B cell (primary cell): ENCODE results near the gene MICU2.

Experiments
- EZH2 ChIP-seq: IDR thresholded peaks from 2 replicates; pipeline ENCODE4 v1.6.1; 2012; ENCODE audit warnings: borderline replicate concordance, low read depth, mild to moderate bottlenecking, moderate library complexity, low read length; ENCODE audit not compliant: insufficient read depth, poor library complexity, severe bottlenecking
- TF ChIP-seq, protein P1 (sequence below): fragments of 200-600 bp; IDR thresholded peaks from one replicate; pipeline ENCODE4 v1.8.0; 2022; ENCODE audit warnings: antibody characterized with exemption, mild to moderate bottlenecking

DNA sequence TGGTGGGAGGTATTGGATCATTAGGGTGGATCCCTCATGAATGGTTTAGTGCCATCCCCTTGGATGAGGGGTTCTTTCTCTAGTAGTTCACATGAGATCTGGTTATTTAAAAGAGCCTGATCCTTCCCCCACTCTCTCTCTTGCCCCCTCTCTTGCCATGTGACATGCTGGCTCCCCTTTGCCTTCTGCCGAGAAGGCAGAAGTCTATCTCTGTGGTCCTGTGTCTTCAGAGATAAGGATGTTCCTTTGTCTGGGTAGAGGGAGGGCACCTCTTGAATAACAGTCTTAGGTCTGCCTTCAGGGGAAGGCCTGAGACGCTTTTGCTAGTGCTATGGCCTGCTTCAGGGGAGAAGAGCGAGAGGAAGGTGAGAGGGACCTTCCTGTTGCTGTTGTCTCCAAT, 142.8 kb downstream of the MICU2 start:
- TF ChIP-seq, protein P1, sequence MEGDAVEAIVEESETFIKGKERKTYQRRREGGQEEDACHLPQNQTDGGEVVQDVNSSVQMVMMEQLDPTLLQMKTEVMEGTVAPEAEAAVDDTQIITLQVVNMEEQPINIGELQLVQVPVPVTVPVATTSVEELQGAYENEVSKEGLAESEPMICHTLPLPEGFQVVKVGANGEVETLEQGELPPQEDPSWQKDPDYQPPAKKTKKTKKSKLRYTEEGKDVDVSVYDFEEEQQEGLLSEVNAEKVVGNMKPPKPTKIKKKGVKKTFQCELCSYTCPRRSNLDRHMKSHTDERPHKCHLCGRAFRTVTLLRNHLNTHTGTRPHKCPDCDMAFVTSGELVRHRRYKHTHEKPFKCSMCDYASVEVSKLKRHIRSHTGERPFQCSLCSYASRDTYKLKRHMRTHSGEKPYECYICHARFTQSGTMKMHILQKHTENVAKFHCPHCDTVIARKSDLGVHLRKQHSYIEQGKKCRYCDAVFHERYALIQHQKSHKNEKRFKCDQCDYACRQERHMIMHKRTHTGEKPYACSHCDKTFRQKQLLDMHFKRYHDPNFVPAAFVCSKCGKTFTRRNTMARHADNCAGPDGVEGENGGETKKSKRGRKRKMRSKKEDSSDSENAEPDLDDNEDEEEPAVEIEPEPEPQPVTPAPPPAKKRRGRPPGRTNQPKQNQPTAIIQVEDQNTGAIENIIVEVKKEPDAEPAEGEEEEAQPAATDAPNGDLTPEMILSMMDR, result no peak
- TF ChIP-seq EZH2, result no peak
